AG09309 (cell line): ENCODE results near the gene OR10G3.
"Not testable (repeated sequence)": the region's sequence is repeated elsewhere in the genome, so short reads cannot be mapped to it uniquely, and the experiment has no call there.

Source experiments
- DNase-seq: peaks from one replicate; pipeline ENCODE4 v3.0.0-alpha.2; 2010; ENCODE audit warnings: low read depth
- H3K4me3 ChIP-seq: 2 replicates; pipeline ENCODE4 v1.5.1; 2011; ENCODE audit warnings: mild to moderate bottlenecking, low read depth, low read length, moderate library complexity; ENCODE audit not compliant: control insufficient read depth
- TF ChIP-seq, protein P1 (sequence below): IDR thresholded peaks from 2 replicates; pipeline ENCODE4 v1.5.1; 2011; ENCODE audit warnings: mild to moderate bottlenecking, low read depth, low read length, inconsistent platforms; ENCODE audit not compliant: insufficient read depth, control insufficient read depth; ENCODE audit errors: missing control alignments

Gene OR10G3, protein sequence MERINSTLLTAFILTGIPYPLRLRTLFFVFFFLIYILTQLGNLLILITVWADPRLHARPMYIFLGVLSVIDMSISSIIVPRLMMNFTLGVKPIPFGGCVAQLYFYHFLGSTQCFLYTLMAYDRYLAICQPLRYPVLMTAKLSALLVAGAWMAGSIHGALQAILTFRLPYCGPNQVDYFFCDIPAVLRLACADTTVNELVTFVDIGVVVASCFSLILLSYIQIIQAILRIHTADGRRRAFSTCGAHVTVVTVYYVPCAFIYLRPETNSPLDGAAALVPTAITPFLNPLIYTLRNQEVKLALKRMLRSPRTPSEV

DNA sequence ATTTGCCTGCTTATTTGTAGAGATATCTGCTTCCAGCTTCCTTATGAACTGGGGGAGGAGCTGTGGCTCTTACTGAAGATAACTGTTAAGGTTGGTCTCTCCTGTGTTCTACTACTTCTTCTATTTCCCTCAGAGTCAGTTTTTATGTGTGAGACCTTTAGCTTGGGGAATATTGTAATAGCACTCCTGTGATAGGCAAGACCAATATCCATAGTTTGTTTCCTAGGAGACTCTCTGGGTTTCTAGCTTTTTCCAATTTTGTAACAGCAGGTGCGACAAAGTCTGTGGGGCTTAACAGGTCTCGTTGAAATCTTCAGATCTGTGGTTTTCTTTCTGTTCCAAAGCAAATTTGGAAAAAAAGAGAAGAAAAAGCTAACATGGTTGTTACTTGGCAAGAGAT, at the start of gene OR10G3:
Gene OR10G3 (minus strand): TSS at position 101 of the 400 bp plus-strand sequence. CDS start 9,332 bp downstream, outside the sequence.
- no peak for DNase-seq
- TF ChIP-seq, protein P1, sequence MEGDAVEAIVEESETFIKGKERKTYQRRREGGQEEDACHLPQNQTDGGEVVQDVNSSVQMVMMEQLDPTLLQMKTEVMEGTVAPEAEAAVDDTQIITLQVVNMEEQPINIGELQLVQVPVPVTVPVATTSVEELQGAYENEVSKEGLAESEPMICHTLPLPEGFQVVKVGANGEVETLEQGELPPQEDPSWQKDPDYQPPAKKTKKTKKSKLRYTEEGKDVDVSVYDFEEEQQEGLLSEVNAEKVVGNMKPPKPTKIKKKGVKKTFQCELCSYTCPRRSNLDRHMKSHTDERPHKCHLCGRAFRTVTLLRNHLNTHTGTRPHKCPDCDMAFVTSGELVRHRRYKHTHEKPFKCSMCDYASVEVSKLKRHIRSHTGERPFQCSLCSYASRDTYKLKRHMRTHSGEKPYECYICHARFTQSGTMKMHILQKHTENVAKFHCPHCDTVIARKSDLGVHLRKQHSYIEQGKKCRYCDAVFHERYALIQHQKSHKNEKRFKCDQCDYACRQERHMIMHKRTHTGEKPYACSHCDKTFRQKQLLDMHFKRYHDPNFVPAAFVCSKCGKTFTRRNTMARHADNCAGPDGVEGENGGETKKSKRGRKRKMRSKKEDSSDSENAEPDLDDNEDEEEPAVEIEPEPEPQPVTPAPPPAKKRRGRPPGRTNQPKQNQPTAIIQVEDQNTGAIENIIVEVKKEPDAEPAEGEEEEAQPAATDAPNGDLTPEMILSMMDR = no peak
- no peak within 1 kb of the TSS for H3K4me3 ChIP-seq

DNA sequence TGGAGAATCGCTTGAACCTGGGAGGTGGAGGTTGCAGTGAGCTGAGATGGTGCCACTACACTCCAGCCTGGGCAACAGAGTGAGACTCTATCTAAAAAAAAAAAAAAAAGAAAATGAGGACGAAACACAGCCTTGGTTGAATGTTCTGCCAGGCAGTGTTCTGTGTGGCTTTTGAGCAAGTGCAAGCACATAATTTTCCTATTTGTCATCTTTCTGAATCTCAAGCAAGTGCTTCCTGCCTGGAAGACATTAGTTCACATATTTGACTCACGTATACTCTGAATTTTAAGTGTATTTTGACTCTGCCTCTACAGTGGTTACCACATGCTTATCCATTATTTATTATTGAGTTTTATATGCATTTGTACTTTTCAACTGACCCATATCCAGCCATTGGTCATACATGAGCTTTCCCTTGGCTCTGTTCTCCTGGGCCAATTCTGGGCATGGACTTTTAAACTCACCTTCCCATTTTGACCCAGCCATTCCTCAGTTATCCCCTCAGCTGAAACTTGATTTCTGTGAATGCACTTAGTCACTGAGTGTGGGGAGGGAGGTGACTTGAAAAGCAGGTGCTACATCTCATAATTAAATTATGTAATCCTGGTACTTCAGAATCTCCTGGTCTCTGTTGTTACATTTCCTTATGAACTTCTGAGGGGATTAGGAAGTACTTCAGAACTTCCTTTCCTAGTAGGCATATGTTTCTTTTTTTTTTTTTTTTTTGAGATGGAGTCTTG, 46.8 kb upstream of the OR10G3 start:
- DNase-seq = no peak
- no peak overlapping the region for H3K4me3 ChIP-seq
- TF ChIP-seq, protein P1 = no peak

DNA sequence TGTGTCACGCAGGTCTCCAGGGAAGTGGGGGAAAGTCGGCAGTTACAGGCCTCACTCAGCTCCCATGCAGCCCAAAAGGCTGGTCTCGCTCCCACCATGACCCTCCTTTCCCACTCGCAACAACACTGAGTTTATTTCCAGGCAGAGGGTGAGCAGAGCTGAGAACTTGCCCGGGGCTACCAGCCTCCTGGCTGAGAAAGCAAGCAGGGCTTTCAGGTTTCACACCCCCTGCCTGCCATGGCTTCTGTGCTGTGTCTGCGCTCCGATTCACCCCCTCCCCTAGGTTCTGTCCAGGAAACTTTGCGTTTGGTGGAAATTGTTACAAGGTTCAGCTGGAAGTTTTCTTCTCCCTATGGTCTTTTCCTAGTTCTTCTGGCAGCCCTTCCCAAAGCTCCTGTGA, 37.7 kb upstream of the OR10G3 start:
- TF ChIP-seq, protein P1 = no peak

DNA sequence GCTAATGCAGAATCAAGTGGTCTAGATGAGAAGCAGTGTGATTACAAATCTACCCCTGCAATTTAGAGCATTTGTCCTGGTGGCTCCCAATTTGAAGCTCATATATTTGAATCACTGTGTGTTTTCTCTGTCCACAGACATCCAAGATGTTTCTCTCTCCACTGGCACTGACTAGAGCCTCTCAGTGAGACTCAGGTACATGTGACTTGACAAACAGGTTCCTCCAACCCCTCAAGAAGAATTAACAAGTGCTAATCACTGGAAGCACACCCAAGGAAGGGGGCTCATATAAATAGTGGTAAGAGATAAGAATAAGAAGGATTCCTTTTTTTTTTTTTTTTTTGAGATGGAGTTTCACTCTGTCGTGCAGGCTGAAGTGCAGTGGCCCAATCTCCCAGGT, 34.4 kb upstream of the OR10G3 start:
- TF ChIP-seq, protein P1 = no peak
- DNase-seq = no peak
- H3K4me3 ChIP-seq = no peak overlapping the region

More for the DNA sequence above, 37.7 kb upstream of the OR10G3 start:
- H3K4me3 ChIP-seq = no peak overlapping the region
- DNase-seq = no peak

DNA sequence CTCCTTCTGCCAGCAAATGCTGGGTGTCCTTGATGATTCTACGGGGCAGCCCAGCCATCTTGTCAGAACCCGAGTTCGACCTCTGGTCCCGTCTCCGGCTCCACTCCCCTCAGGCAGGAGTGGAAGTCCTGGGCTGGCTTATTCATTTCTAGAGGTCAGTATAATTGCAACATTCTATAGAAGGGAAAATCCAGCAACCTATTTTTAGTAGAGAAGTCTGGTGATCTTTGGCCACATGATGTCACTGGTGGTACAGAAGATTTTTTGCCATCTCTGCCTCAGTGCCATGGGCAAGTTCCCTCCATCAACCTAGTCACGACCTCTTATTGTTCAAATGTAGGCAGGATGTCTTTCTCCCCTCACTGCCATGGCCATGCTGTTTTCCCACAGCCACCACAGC, 32.4 kb upstream of the OR10G3 start:
- no peak overlapping the region for H3K4me3 ChIP-seq
- DNase-seq = no peak
- TF ChIP-seq, protein P1 = no peak

DNA sequence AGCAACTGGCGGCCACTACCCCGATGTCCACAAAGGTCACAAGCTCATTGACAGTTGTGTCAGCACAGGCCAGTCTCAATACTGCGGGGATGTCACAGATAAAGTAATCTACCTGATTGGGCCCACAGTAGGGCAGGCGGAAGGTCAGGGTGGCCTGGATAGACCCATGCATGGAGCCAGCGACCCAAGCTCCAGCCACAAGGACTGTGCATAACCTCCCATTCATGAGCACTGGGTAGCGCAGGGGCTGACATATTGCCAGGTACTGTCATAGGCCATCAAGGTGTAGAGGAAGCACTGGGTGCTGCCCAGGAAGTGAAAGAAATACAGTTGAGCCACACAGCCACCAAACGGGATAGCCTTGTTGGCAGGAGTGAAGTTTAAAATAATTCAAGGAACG, 22.3 kb upstream of the OR10G3 start:
- not testable (repeated sequence) for H3K4me3 ChIP-seq, DNase-seq

DNA sequence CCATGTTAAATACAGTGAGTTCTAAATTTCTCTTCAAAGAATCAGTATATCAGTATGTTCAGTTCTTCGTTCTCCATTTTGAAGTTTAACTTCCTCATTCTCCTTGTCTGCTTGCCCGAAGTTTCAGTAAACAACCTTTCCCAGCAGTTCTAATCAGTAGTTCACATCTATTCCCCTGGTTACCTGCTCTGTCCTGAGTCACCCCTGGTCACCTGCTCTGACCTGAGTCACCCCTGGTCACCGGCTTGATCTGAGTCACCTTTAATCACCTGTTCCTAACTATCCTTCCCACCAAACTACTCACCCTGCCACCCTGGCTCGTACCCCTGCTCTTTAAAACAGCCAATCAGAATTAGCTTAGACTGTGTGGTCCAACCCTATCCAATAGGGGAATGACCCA, 9.4 kb upstream of the OR10G3 start:
- DNase-seq = no peak
- TF ChIP-seq, protein P1 = no peak
- no peak overlapping the region for H3K4me3 ChIP-seq
